Vagina (tissue), 2 donors: ENCODE measurements around the gene TMED4. TPM values are rescaled to one million over a fixed set of nuclear protein-coding genes. Genes with fewer than 3 reads are reported as not detected.

ENCODE experiments used
- DNase-seq, 2 donors: peaks; one replicate each; pipeline ENCODE4 v3.0.0-alpha.2; 2017; ENCODE audit errors: extremely low spot score in 2 of 2
- H3K27ac ChIP-seq: fragments of 200-600 bp; sonication (generic); one replicate; pipeline ENCODE4 v1.5.1; 2019
- H3K27me3 ChIP-seq: fragments of 200-600 bp; sonication (generic); one replicate; pipeline ENCODE4 v1.5.1; 2019
- H3K36me3 ChIP-seq, 2 donors: fragments of 200-600 bp; sonication (generic); one replicate each; pipeline ENCODE4 v1.5.1; 2017 to 2019
- H3K4me1 ChIP-seq: fragments of 200-600 bp; sonication (generic); one replicate; pipeline ENCODE4 v1.5.1; 2019
- H3K4me3 ChIP-seq, 2 donors: fragments of 200-600 bp; sonication (generic); 1 replicate in 1 of 2; 2 replicates in 1 of 2; pipeline ENCODE4 v1.5.1; 2016 to 2019
- H3K9me3 ChIP-seq: fragments of 200-600 bp; sonication (generic); one replicate; pipeline ENCODE4 v1.5.1; 2019
- POLR2A ChIP-seq, 2 donors: fragments of 450-650 bp; IDR thresholded peaks; one replicate each; pipeline ENCODE4 v1.6.1; 2017; ENCODE audit warnings: antibody characterized with exemption in 2 of 2, mild to moderate bottlenecking in 2 of 2, moderate library complexity in 2 of 2
- POLR2AphosphoS5 ChIP-seq, 2 donors: sonication (generic); formaldehyde crosslinking; IDR thresholded peaks; one replicate each; pipeline ENCODE4 v1.9.0; 2017; ENCODE audit warnings: antibody characterized with exemption in 2 of 2, mild to moderate bottlenecking in 2 of 2, low read depth in 1 of 2; ENCODE audit not compliant: insufficient read depth in 1 of 2
- intact Hi-C: fragments of 100-400 bp; cut with DNase I; formaldehyde crosslinking; loops from one replicate; pipeline ENCODE4 v1.15.1; 2023
- total RNA-seq: library from RNA; depleted of rRNA; stranded (reverse); fragments of >200 nt; gene quantifications from one replicate; pipeline ENCODE4 v1.2.3, GENCODE V29; 2016
- TF ChIP-seq, protein P1 (sequence below), 3 experiments: fragments of 450-650 bp in 2 of 3; fragments of 200-600 bp in 1 of 3; sonication (generic) in 1 of 3; IDR thresholded peaks; one replicate each; pipeline ENCODE4 v1.5.1; 2017 to 2019; ENCODE audit warnings: antibody characterized with exemption in 3 of 3, mild to moderate bottlenecking in 2 of 3, moderate library complexity in 2 of 3

TMED4 gene
- total RNA-seq, 1 donor from 2014 or later, result 102 TPM

GRCh38 chr7:44626620-44627019, 44.6 kb upstream of the TMED4 start:
- peaks cover 0 to 29% of the 10 kb centered on the region in 2 donors for H3K36me3 ChIP-seq
- no peak for TF ChIP-seq POLR2AphosphoS5 (IDR thresholded peaks at IDR 0.05; ENCODE audit: insufficient read depth in 1 of 2, low read depth in 1 of 2)
- TF ChIP-seq POLR2A (IDR thresholded peaks at IDR 0.05), result no peak
- TF ChIP-seq, protein P1, sequence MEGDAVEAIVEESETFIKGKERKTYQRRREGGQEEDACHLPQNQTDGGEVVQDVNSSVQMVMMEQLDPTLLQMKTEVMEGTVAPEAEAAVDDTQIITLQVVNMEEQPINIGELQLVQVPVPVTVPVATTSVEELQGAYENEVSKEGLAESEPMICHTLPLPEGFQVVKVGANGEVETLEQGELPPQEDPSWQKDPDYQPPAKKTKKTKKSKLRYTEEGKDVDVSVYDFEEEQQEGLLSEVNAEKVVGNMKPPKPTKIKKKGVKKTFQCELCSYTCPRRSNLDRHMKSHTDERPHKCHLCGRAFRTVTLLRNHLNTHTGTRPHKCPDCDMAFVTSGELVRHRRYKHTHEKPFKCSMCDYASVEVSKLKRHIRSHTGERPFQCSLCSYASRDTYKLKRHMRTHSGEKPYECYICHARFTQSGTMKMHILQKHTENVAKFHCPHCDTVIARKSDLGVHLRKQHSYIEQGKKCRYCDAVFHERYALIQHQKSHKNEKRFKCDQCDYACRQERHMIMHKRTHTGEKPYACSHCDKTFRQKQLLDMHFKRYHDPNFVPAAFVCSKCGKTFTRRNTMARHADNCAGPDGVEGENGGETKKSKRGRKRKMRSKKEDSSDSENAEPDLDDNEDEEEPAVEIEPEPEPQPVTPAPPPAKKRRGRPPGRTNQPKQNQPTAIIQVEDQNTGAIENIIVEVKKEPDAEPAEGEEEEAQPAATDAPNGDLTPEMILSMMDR (IDR thresholded peaks at IDR 0.05), result no peak
- peaks cover 31% of the 10 kb centered on the region for H3K4me1 ChIP-seq
- H3K4me3 ChIP-seq, result no peak overlapping the region
- H3K9me3 ChIP-seq, result no peaks in the 10 kb centered on the region
- H3K27ac ChIP-seq, result no peak overlapping the region
- no peaks in the 10 kb centered on the region for H3K27me3 ChIP-seq
- no peak for DNase-seq
- intact Hi-C loops, result no loop called here

DNA sequence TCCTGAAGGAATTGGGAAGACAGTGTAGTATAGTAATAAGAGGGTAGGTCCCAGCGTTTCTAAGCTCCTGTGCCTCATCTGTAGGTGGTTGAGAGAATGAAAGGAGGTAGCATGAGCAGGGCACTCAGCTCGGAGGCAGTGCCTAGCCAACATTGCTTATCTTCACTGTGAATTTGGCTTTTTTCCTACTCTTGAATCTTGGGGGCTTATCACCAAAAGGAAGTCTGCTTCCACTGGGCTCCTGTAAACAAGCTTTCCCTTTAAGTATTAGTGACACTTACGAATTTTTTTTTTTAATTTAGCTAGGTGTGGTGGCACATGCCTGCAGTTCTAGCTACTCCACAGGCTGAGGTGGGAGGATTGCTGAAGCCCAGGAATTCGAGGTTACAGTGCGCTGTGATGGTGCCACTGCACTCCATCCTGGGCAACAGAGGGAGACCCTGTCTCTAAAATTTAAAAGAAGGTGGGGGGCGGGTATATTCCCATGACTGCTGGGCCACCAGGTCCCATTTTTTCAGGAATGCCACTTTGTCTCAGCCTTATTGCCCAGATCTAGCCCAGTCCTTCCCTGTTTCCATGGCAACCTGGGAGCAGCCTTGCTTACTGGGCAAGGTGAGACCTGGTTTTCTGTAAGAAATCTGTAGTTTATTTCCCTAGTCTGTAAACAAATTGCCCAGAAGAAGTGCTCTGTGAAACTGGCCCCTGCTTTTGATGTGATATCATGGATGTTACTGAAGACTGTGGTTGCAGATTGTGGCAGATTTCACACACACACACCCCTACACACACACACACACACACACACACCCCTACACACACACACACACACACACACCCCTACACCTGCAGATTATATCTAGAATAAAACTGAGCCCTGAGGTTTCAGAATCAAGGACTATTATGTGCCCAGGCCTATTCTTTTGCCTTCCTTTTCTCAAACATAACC, 43.8 kb upstream of the TMED4 start:
- intact Hi-C loops, result no loop called here
- H3K27ac ChIP-seq, result no peak overlapping the region
- H3K36me3 ChIP-seq, result peaks cover 0 to 26% of the 10 kb centered on the region in 2 donors
- no peak for TF ChIP-seq POLR2A (IDR thresholded peaks at IDR 0.05)
- TF ChIP-seq, protein P1 (IDR thresholded peaks at IDR 0.05), result no peak
- TF ChIP-seq POLR2AphosphoS5 (IDR thresholded peaks at IDR 0.05; ENCODE audit: insufficient read depth in 1 of 2, low read depth in 1 of 2), result no peak
- peaks cover 35% of the 10 kb centered on the region for H3K4me1 ChIP-seq
- H3K4me3 ChIP-seq, result no peak overlapping the region
- no peak for DNase-seq
- H3K27me3 ChIP-seq, result no peaks in the 10 kb centered on the region
- no peaks in the 10 kb centered on the region for H3K9me3 ChIP-seq

DNA sequence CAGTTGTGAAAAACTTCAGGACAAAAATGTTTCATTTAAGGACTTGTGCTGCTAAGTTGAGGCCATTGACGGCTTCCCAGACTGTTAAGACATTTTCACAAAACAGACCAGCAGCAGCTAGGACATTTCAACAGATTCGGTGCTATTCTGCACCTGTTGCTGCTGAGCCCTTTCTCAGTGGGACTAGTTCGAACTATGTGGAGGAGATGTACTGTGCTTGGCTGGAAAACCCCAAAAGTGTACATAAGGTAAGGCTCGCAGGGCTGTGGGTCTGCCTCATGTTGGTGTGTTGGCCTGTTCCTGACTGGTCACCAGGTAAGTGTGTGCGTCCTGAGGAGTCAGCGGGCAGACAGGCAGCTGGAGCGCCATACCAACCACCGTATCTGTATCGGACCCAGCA, 42.3 kb upstream of the TMED4 start:
- intact Hi-C loops, result no loop called here
- H3K27ac ChIP-seq, result no peak overlapping the region
- peaks cover 43% of the 10 kb centered on the region for H3K4me1 ChIP-seq

DNA sequence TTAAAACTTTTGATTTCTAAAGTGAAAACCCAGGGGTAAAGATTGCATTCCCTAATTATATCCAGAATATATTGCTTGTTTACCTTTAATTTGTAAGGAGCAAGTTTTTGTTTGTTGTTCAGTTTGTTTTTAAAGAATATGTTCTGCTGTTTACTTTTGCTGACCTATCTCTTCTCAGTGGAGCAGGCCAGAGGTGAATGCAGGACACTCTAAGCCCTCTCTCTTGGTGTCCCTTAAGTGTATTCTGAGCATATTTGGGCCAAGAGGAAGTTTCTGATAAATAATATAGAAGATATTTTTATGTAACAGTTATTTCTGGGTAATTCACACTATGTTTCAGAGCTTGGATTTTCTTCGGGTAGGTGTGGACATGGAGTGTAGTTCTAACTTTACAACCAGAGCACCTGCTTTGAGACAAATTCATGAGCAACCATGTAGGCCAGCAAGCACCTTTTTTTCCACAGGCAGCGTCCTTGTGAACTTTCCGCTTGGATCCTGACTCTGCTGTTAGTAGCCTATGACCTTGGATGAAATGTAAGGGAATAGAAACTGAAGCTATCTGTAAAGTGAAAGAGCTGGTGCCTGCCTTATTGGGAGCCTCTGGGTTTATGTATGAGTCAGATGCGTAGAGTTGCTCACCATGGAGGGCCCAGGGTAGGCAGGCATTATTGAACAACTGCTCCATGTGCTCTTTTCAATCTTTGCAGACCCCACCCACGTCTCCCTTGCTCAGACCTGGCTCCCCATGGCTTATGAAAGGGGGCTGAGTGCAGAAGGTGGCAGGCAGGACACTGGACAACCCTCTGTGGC, 40.5 kb upstream of the TMED4 start:
- H3K4me3 ChIP-seq, result no peak overlapping the region
- no peaks in the 10 kb centered on the region for H3K27me3 ChIP-seq
- DNase-seq, result no peak
- no peak overlapping the region for H3K27ac ChIP-seq
- TF ChIP-seq, protein P1 (IDR thresholded peaks at IDR 0.05), result no peak
- no peak for TF ChIP-seq POLR2AphosphoS5 (IDR thresholded peaks at IDR 0.05; ENCODE audit: insufficient read depth in 1 of 2, low read depth in 1 of 2)
- TF ChIP-seq POLR2A (IDR thresholded peaks at IDR 0.05), result no peak
- intact Hi-C loops, result no loop called here
- H3K36me3 ChIP-seq, result peaks cover 0 to 22% of the 10 kb centered on the region in 2 donors
- H3K4me1 ChIP-seq, result peaks cover 56% of the 10 kb centered on the region
- no peaks in the 10 kb centered on the region for H3K9me3 ChIP-seq

More for the DNA sequence above, 42.3 kb upstream of the TMED4 start:
- Histone ChIP-seq H3K9me3 (no peaks in the 10 kb centered on the region), H3K27me3 (no peaks in the 10 kb centered on the region), H3K36me3 (peaks cover 0 to 22% of the 10 kb centered on the region in 2 donors), H3K4me3 (no peak overlapping the region)
- TF ChIP-seq, protein P1 (IDR thresholded peaks at IDR 0.05), result no peak
- no peak for TF ChIP-seq POLR2A (IDR thresholded peaks at IDR 0.05)
- TF ChIP-seq POLR2AphosphoS5 (IDR thresholded peaks at IDR 0.05; ENCODE audit: insufficient read depth in 1 of 2, low read depth in 1 of 2), result no peak
- no peak for DNase-seq
